ENCODE measurements around the gene CBX3. TPM values are rescaled to one million over a fixed set of nuclear protein-coding genes. Genes with fewer than 3 reads are reported as not detected.
"Not testable (repeated sequence)": the region's sequence is repeated elsewhere in the genome, so short reads cannot be mapped to it uniquely, and the experiment has no call there.

CBX3 gene
- total RNA-seq, 1 donor from 2014 or later = 78.5 TPM

DNA sequence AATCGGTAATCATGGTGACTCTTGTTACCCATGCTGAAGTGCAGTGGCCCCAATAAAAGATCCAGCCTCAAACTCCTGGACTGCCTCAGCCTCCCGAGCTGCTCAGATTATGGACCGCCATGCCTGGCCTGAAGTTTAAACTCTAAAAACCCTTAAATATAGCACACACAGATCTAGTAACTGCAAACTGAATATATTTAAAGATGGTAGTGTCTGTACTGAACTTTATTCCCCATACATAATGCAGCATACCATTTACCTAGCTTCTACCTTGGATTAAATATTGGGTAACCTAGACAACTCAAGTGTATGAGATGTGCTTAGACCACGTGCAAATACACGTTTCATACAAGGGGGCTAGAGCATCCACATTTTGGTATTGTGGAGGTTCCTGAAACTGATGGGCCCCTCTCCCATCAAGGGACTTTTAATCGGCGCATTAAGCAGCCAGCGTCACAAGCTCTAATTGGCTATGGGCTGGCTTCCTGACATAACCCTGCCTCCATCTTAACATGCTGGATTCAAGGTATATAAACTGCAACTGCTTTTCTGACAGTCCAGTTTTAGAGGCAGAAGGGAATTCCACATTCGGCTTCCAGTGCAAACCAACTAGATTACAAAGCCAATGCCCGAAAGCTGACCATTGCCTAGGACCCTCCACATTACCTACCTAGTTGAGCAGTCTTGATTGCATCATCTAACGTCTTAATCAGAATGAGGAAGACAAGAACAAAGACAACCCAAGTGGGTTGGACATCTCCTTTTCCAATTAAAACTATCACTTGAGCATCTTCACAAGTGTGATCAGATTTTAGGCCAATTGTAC lies 14.0 kb upstream of the CBX3 start:
- DNase-seq (ENCODE audit: low spot score) = no peak

- DNase-seq (ENCODE audit: low spot score) = no peak
Measured at GRCh38 chr7:26188206-26188956, 13.2 kb upstream of the CBX3 start.

DNA sequence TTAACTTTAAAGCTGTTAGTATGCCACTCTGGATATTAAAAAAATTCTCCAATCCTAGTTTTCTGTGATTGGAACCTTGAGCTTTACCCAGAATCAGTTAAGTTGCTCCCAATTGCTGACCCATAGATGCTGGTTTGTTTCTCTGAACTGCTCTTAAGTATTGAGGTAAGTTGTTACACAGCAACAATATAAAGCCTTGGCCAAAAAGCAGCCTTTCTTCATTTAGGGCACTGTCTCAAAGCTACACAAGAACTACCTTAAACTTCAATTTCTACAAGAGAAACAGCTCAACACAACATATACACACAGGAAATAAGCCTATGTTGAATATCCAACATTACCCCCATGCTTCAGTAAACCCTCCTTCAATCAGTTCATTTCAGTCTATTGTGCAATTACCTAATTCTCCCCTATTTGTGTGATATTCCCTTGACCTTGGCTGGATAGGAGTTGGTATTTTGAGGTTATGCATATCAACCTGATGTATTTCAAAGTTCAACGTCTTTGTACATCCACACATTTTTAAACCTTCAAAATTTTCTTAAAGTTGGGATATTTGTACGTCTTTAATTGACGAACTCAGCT lies 12.5 kb upstream of the CBX3 start:
- DNase-seq (ENCODE audit: low spot score) = no peak

DNA sequence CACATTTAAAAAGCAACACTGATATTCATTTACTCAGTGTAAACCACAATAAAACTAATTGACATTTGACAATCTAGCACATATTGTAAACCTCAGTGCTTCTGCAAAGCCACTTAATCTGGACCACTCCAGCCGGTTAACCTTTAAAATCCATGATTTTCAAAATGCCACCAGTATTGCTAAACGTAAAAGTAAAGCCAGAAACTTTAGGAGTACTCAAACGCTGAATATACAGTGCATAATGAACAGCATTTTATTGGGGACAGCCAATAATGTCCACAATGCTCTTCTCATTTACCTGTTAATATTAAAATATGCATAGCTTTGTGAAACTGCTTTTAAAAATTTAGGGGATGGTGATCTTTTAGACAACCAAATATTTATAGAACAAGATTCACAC lies 11.8 kb upstream of the CBX3 start:
- DNase-seq (ENCODE audit: low spot score) = no peak

GRCh38 chr7:26190417-26190869 lies 11.1 kb upstream of the CBX3 start:
- no peak for DNase-seq (ENCODE audit: low spot score)

GRCh38 chr7:26191233-26191973 lies 10.1 kb upstream of the CBX3 start:
- DNase-seq (ENCODE audit: low spot score) = no peak

DNA sequence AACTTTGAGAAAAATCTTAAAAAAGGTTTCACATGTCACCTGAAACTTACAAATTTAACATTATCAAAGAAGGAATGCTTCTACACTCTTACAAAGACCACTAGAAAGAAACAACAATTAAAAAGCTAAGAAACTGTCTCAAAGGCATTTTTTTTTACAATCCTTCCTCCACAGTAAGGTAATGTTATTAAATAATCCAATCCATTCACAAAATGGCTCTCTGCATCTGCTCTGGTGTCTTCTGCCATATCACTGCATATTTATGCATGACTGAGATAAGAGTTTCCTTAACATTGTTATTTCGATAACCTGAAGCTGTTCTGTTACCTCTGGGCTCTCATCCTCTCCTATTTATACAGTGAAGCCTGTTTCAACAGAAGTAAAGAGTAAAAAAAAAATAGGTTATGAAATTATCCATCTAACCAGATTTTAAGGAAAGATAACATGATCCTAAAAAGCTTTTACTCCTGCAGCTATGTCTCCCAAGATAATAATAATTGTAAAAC lies 9.5 kb upstream of the CBX3 start:
- DNase-seq (ENCODE audit: low spot score) = no peak

DNA sequence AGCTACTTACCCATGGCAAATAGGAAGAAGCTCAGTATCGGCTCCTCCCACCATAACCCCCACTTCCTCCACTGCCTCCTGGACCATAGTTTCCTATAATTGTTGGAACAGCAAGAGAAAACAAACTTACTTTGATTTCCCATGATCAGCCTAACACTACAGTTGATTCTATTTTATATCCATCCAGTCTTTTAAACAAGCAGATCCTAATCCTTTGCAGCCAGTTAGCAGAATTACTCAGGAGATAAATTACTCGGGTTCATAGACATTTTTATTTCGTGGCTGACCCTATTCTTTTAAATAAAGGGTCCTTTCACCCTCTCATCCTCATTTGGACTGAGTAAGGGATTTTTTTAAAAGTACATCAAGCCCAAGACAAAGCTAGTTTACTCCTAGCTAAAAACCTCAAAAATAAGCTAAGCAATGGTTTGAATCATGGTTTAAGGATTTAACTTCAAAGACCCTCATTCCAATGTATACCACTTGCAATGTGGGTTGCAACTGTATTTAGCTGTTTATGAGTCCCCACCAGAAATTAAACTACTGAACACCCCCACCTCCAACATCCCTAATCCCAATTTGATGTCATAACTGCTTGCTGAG lies 9.0 kb upstream of the CBX3 start:
- no peak for DNase-seq (ENCODE audit: low spot score)

DNA sequence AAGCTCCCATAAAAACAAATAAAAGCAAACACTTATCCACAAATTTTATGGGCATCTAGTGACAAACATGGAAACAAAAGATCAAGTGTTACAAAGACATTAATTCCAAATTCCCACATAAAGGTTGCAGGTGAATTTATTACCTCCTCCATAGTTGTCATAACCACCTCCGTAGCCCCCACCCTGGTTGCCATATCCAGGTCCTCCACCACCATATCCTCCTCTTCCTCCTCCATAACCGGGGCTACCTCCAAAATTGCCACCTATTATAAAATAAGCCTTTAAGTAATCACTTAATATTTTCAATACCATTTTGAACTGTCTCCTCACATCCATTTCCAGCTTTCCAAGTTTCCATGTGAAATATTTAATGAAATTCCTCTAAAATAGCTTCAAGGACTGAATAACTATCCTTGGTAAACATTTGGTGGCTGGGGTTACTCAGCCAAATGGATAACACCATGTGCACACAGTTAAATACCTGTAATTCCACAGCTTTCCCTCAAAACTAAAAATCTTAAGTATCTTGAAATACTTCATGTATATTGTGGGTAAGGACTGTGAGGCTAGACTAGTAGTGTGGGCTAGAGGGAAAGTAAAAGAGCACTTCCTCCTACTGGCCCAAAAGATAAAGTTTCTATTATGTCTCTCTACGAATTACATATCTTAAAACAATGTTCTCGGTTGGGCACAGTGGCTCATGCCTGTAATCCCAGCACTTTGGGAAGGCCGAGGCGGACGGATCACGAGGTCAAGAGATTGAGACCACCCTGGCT lies 7.9 kb upstream of the CBX3 start:
- no peak for DNase-seq (ENCODE audit: low spot score)

- not testable (repeated sequence) for DNase-seq (ENCODE audit: low spot score)
Measured at GRCh38 chr7:26194764-26195163, 6.8 kb upstream of the CBX3 start.

- DNase-seq (ENCODE audit: low spot score) = no peak
Measured at GRCh38 chr7:26195182-26195581, 6.4 kb upstream of the CBX3 start.

- no peak for DNase-seq (ENCODE audit: low spot score)
Measured at GRCh38 chr7:26195867-26196657, 5.5 kb upstream of the CBX3 start.

GRCh38 chr7:26197153-26198115 lies 4.1 kb upstream of the CBX3 start:
- no peak for DNase-seq (ENCODE audit: low spot score)

- peak; percentile 50 for DNase-seq (ENCODE audit: low spot score)
Measured at GRCh38 chr7:26198133-26198780, 3.3 kb upstream of the CBX3 start.

GRCh38 chr7:26198781-26199169 lies 2.8 kb upstream of the CBX3 start:
- DNase-seq (ENCODE audit: low spot score) = no peak

GRCh38 chr7:26199301-26200037 lies 2.1 kb upstream of the CBX3 start:
- peak; percentile 54 for DNase-seq (ENCODE audit: low spot score)

- DNase-seq (ENCODE audit: low spot score) = peak; percentile 80
Measured at GRCh38 chr7:26200038-26200443, 1.5 kb upstream of the CBX3 start.

Measured in umbilical cord (tissue), 2 donors.